ENCODE measurements around the gene GPR143.

DNA sequence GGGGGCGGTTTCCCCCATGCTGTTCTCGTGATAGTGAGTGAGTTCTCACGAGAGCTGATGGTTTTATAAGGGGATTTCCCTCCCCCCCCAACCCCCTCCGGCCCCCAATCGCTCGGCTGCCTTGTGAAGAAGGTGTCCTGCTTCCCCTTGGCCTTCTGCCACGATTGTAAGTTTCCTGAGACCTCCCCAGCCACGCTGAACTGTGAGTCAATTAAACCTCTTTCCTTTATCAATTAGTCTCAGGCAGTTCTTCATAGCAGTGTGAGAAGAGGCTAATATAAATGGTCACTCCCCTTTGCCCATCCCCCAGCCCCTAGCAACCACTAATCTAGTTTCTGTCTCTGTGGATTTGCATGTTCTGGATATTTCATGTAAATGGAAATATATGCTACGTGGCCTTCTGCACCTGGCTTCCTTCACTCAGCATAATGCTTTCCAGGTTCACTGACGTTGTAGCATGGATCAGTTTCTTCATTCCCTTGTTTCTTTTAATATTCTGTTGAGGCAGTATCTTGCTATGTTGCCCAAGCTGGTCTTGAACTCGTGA, 16.4 kb downstream of the GPR143 start:
- TF ChIP-seq, protein P1, sequence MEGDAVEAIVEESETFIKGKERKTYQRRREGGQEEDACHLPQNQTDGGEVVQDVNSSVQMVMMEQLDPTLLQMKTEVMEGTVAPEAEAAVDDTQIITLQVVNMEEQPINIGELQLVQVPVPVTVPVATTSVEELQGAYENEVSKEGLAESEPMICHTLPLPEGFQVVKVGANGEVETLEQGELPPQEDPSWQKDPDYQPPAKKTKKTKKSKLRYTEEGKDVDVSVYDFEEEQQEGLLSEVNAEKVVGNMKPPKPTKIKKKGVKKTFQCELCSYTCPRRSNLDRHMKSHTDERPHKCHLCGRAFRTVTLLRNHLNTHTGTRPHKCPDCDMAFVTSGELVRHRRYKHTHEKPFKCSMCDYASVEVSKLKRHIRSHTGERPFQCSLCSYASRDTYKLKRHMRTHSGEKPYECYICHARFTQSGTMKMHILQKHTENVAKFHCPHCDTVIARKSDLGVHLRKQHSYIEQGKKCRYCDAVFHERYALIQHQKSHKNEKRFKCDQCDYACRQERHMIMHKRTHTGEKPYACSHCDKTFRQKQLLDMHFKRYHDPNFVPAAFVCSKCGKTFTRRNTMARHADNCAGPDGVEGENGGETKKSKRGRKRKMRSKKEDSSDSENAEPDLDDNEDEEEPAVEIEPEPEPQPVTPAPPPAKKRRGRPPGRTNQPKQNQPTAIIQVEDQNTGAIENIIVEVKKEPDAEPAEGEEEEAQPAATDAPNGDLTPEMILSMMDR (IDR thresholded peaks at IDR 0.05): no peak
- TF ChIP-seq POLR2A (IDR thresholded peaks at IDR 0.05): no peak
